OCI-LY3 (cell line): ENCODE data around the gene ZMYND8.

ENCODE experiments used
- H2AFZ ChIP-seq: fragments of 200-600, 300-600 bp; shearing (Covaris generic); 2 replicates; pipeline ENCODE4 v1.6.0; 2014; ENCODE audit warnings: antibody characterized with exemption, low read depth, low read length
- H3K27ac ChIP-seq: fragments of 200-600, 300-600 bp; sonication (generic); 2 replicates; pipeline ENCODE4 v1.5.1; 2014; ENCODE audit warnings: mild to moderate bottlenecking, low read length, moderate library complexity, mixed read lengths
- H3K27me3 ChIP-seq: fragments of 200-600, 300-600 bp; sonication (generic); 2 replicates; pipeline ENCODE4 v1.6.1; 2014; ENCODE audit warnings: low read depth, low read length, mixed read lengths
- H3K36me3 ChIP-seq: fragments of 200-600, 300-600 bp; sonication (generic); replicated peaks from 2 replicates; pipeline ENCODE3; 2014; ENCODE audit warnings: low read depth, low read length, mixed read lengths
- H3K4me1 ChIP-seq: fragments of 300-600, 200-600 bp; sonication (generic); 2 replicates; pipeline ENCODE4 v1.6.1; 2014; ENCODE audit warnings: low read length, mixed read lengths
- H3K4me2 ChIP-seq: fragments of 200-600, 300-600 bp; sonication (generic); 2 replicates; pipeline ENCODE4 v1.6.1; 2014; ENCODE audit warnings: low read length, mixed read lengths
- H3K4me3 ChIP-seq: fragments of 300-600, 200-600 bp; sonication (generic); 2 replicates; pipeline ENCODE4 v1.5.1; 2014; ENCODE audit warnings: antibody characterized with exemption, mild to moderate bottlenecking, low read length, moderate library complexity
- H3K79me2 ChIP-seq: fragments of 300-600, 200-600 bp; shearing (Covaris generic); 2 replicates; pipeline ENCODE4 v1.6.1; 2014; ENCODE audit warnings: mild to moderate bottlenecking, low read length, mixed read lengths
- H3K9ac ChIP-seq: fragments of 300-600, 200-600 bp; shearing (Covaris generic); 2 replicates; pipeline ENCODE4 v1.6.0; 2014; ENCODE audit warnings: mild to moderate bottlenecking, low read length, moderate library complexity
- H3K9me3 ChIP-seq: fragments of 200-600, 300-600 bp; shearing (Covaris generic); 2 replicates; pipeline ENCODE4 v1.6.1; 2014; ENCODE audit warnings: low read length, mixed read lengths; ENCODE audit not compliant: insufficient read depth
- H4K20me1 ChIP-seq: fragments of 200-600, 300-600 bp; sonication (generic); 2 replicates; pipeline ENCODE4 v1.6.1; 2016; ENCODE audit warnings: low read length, mixed read lengths; ENCODE audit not compliant: insufficient read depth
- EZH2phosphoT487 ChIP-seq: fragments of 200-600 bp; shearing (Covaris generic); IDR thresholded peaks from 2 replicates; pipeline ENCODE4 v1.6.1; 2018; ENCODE audit warnings: antibody characterized with exemption, mixed run types, low read depth
- TF ChIP-seq, protein P1 (sequence below): fragments of 200-600, 300-600 bp; sonication (generic); IDR thresholded peaks from 2 replicates; pipeline ENCODE4 v1.5.1; 2014; ENCODE audit warnings: antibody characterized with exemption, low read length, low read depth

ZMYND8 gene

GRCh38 chr20:47306095-47306494 lies 50.4 kb downstream of the ZMYND8 start:
- Histone ChIP-seq H3K36me3 (peaks cover 41% of the 10 kb centered on the region), H3K4me1 (no peaks in the 10 kb centered on the region), H3K79me2 (peaks cover 6% of the 10 kb centered on the region; the same call in 1 of the 2 replicates), H2AFZ (no peak overlapping the region), H3K27ac (no peak overlapping the region), H3K27me3 (no peaks in the 10 kb centered on the region), H3K9ac (no peak overlapping the region), H3K4me2 (no peak overlapping the region), H3K9me3 (no peaks in the 10 kb centered on the region), H3K4me3 (no peak overlapping the region), H4K20me1 (peaks cover 11% of the 10 kb centered on the region)
- TF ChIP-seq, protein P1, sequence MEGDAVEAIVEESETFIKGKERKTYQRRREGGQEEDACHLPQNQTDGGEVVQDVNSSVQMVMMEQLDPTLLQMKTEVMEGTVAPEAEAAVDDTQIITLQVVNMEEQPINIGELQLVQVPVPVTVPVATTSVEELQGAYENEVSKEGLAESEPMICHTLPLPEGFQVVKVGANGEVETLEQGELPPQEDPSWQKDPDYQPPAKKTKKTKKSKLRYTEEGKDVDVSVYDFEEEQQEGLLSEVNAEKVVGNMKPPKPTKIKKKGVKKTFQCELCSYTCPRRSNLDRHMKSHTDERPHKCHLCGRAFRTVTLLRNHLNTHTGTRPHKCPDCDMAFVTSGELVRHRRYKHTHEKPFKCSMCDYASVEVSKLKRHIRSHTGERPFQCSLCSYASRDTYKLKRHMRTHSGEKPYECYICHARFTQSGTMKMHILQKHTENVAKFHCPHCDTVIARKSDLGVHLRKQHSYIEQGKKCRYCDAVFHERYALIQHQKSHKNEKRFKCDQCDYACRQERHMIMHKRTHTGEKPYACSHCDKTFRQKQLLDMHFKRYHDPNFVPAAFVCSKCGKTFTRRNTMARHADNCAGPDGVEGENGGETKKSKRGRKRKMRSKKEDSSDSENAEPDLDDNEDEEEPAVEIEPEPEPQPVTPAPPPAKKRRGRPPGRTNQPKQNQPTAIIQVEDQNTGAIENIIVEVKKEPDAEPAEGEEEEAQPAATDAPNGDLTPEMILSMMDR: no peak
- no peak for TF ChIP-seq EZH2phosphoT487

- peaks cover 7% of the 10 kb centered on the region; the same call in 1 of the 2 replicates for H4K20me1 ChIP-seq
- H3K9ac ChIP-seq: no peak overlapping the region
- H3K4me2 ChIP-seq: no peak overlapping the region
- H3K36me3 ChIP-seq: peaks cover 41% of the 10 kb centered on the region
- H3K9me3 ChIP-seq: no peaks in the 10 kb centered on the region
- no peak overlapping the region for H2AFZ ChIP-seq
- H3K4me1 ChIP-seq: no peaks in the 10 kb centered on the region
- peaks cover 1% of the 10 kb centered on the region; the same call in 1 of the 2 replicates for H3K79me2 ChIP-seq
- no peak overlapping the region for H3K4me3 ChIP-seq
- TF ChIP-seq EZH2phosphoT487: no peak
- TF ChIP-seq, protein P1: no peak
- no peaks in the 10 kb centered on the region for H3K27me3 ChIP-seq
- no peak overlapping the region for H3K27ac ChIP-seq
Observed at GRCh38 chr20:47305667-47306066, 50.8 kb downstream of the ZMYND8 start.

GRCh38 chr20:47304287-47304686 lies 52.2 kb downstream of the ZMYND8 start:
- Histone ChIP-seq H3K27me3 (no peaks in the 10 kb centered on the region), H3K4me3 (no peak overlapping the region), H3K27ac (no peak overlapping the region), H3K36me3 (peaks cover 32% of the 10 kb centered on the region), H3K9me3 (no peaks in the 10 kb centered on the region), H2AFZ (no peak overlapping the region), H3K4me2 (no peak overlapping the region), H3K4me1 (no peaks in the 10 kb centered on the region), H4K20me1 (peaks cover 7% of the 10 kb centered on the region; the same call in 1 of the 2 replicates), H3K79me2 (no peaks in the 10 kb centered on the region), H3K9ac (no peak overlapping the region)
- no peak for TF ChIP-seq EZH2phosphoT487
- TF ChIP-seq, protein P1: no peak

- peaks cover 7% of the 10 kb centered on the region; the same call in 1 of the 2 replicates for H4K20me1 ChIP-seq
Observed at GRCh38 chr20:47303736-47304135, 52.8 kb downstream of the ZMYND8 start.

More at GRCh38 chr20:47303736-47304135, 52.8 kb downstream of the ZMYND8 start:
- H3K4me1 ChIP-seq: no peaks in the 10 kb centered on the region
- no peaks in the 10 kb centered on the region for H3K27me3 ChIP-seq
- TF ChIP-seq, protein P1: no peak
- TF ChIP-seq EZH2phosphoT487: no peak
- no peaks in the 10 kb centered on the region for H3K9me3 ChIP-seq
- no peak overlapping the region for H3K27ac ChIP-seq
- no peaks in the 10 kb centered on the region for H3K79me2 ChIP-seq
- H3K9ac ChIP-seq: no peak overlapping the region
- H2AFZ ChIP-seq: no peak overlapping the region
- H3K4me2 ChIP-seq: no peak overlapping the region
- H3K4me3 ChIP-seq: no peak overlapping the region
- peaks cover 29% of the 10 kb centered on the region for H3K36me3 ChIP-seq
